ENCODE results near the gene PCDH15.
"Not testable (repeated sequence)": the region's sequence is repeated elsewhere in the genome, so short reads cannot be mapped to it uniquely, and the experiment has no call there.

The PCDH15 gene

GRCh38 chr10:54531296-54531695 lies 269.7 kb downstream of the PCDH15 start:
- DNase-seq: no peak

GRCh38 chr10:54530299-54530698 lies 270.7 kb downstream of the PCDH15 start:
- DNase-seq: no peak

GRCh38 chr10:54525816-54526215 lies 275.2 kb downstream of the PCDH15 start:
- DNase-seq: no peak

GRCh38 chr10:54515244-54515643 lies 285.8 kb downstream of the PCDH15 start:
- not testable (repeated sequence) for DNase-seq

- no peak for DNase-seq
These were observed 297.2 kb downstream of the PCDH15 start for GRCh38 chr10:54503863-54504262.

- DNase-seq: no peak
These were observed 299.1 kb downstream of the PCDH15 start for GRCh38 chr10:54501929-54502328.

- DNase-seq: no peak
These were observed 304.2 kb downstream of the PCDH15 start for GRCh38 chr10:54496852-54497251.

- no peak for DNase-seq
These were observed 313.3 kb downstream of the PCDH15 start for GRCh38 chr10:54487743-54488142.

- DNase-seq: no peak
These were observed 315.1 kb downstream of the PCDH15 start for GRCh38 chr10:54485971-54486370.

GRCh38 chr10:54484186-54484585 lies 316.8 kb downstream of the PCDH15 start:
- no peak for DNase-seq

GRCh38 chr10:54478601-54479000 lies 322.4 kb downstream of the PCDH15 start:
- DNase-seq: no peak

- no peak for DNase-seq
These were observed 323.3 kb downstream of the PCDH15 start for GRCh38 chr10:54477738-54478137.

GRCh38 chr10:54470324-54470631 lies 330.8 kb downstream of the PCDH15 start:
- DNase-seq: no peak

GRCh38 chr10:54469587-54470323 lies 331.3 kb downstream of the PCDH15 start:
- no peak for DNase-seq

GRCh38 chr10:54454271-54454670 lies 346.8 kb downstream of the PCDH15 start:
- no peak for DNase-seq

GRCh38 chr10:54449056-54449455 lies 352.0 kb downstream of the PCDH15 start:
- no peak for DNase-seq

- no peak for DNase-seq
These were observed 356.9 kb downstream of the PCDH15 start for GRCh38 chr10:54444170-54444569.

GRCh38 chr10:54441275-54441674 lies 359.8 kb downstream of the PCDH15 start:
- DNase-seq: no peak

- DNase-seq: no peak
These were observed 366.2 kb downstream of the PCDH15 start for GRCh38 chr10:54434782-54435181.

- DNase-seq: no peak
These were observed 385.5 kb downstream of the PCDH15 start for GRCh38 chr10:54415483-54415882.

GRCh38 chr10:54402576-54402975 lies 398.5 kb downstream of the PCDH15 start:
- no peak for DNase-seq

GRCh38 chr10:54396031-54396430 lies 405.0 kb downstream of the PCDH15 start:
- no peak for DNase-seq

GRCh38 chr10:54394598-54394997 lies 406.4 kb downstream of the PCDH15 start:
- not testable (repeated sequence) for DNase-seq

GRCh38 chr10:54372179-54372578 lies 428.9 kb downstream of the PCDH15 start:
- DNase-seq: no peak

- DNase-seq: no peak
These were observed 432.0 kb downstream of the PCDH15 start for GRCh38 chr10:54368984-54369383.
